CMK (cell line): ENCODE data around the gene KIFC1.
"Not testable (repeated sequence)": the region's sequence is repeated elsewhere in the genome, so short reads cannot be mapped to it uniquely, and the experiment has no call there.

Experiments used
- DNase-seq: peaks from one replicate; pipeline ENCODE4 v3.0.0-alpha.2; 2010; ENCODE audit warnings: low read depth

The KIFC1 gene

GRCh38 chr6:33391278-33391921 is at the start of gene KIFC1:
Gene KIFC1, plus strand, starts transcription at chr6:33391823. Its CDS starts 163 bp downstream, at chr6:33391986.
- DNase-seq, result peak; percentile 99

- DNase-seq, result not testable (repeated sequence)
Measured at GRCh38 chr6:33343606-33343952, 48.0 kb upstream of the KIFC1 start.

- DNase-seq, result no peak
Measured at GRCh38 chr6:33343953-33344611, 47.5 kb upstream of the KIFC1 start.

- DNase-seq, result peak; percentile 38
Measured at GRCh38 chr6:33344701-33345697, 46.6 kb upstream of the KIFC1 start.

- not testable (repeated sequence) for DNase-seq
Measured at GRCh38 chr6:33346972-33347371, 44.7 kb upstream of the KIFC1 start.

- no peak for DNase-seq
Measured at GRCh38 chr6:33347816-33348215, 43.8 kb upstream of the KIFC1 start.

GRCh38 chr6:33355860-33356259 is 35.8 kb upstream of the KIFC1 start:
- not testable (repeated sequence) for DNase-seq

GRCh38 chr6:33356295-33356694 is 35.3 kb upstream of the KIFC1 start:
- DNase-seq, result no peak

GRCh38 chr6:33357160-33357871 is 34.3 kb upstream of the KIFC1 start:
- not testable (repeated sequence) for DNase-seq

- DNase-seq, result no peak
Measured at GRCh38 chr6:33359331-33359730, 32.3 kb upstream of the KIFC1 start.

- not testable (repeated sequence) for DNase-seq
Measured at GRCh38 chr6:33363486-33363885, 28.1 kb upstream of the KIFC1 start.

GRCh38 chr6:33364475-33365205 is 27.0 kb upstream of the KIFC1 start:
- DNase-seq, result peak; percentile 38

- not testable (repeated sequence) for DNase-seq
Measured at GRCh38 chr6:33365206-33365971, 26.2 kb upstream of the KIFC1 start.

GRCh38 chr6:33367009-33367714 is 24.5 kb upstream of the KIFC1 start:
- no peak for DNase-seq

GRCh38 chr6:33367715-33368025 is 24.0 kb upstream of the KIFC1 start:
- DNase-seq, result not testable (repeated sequence)

GRCh38 chr6:33371901-33372300 is 19.7 kb upstream of the KIFC1 start:
- not testable (repeated sequence) for DNase-seq

- no peak for DNase-seq
Measured at GRCh38 chr6:33372526-33373123, 19.0 kb upstream of the KIFC1 start.

GRCh38 chr6:33373960-33374910 is 17.4 kb upstream of the KIFC1 start:
- DNase-seq, result no peak
